ENCODE data around the gene SPCS1.

- TF ChIP-seq POLR2AphosphoS5 (IDR thresholded peaks at IDR 0.05) (no peak), POLR2A (IDR thresholded peaks at IDR 0.05) (no peak)
- TF ChIP-seq, protein P1, sequence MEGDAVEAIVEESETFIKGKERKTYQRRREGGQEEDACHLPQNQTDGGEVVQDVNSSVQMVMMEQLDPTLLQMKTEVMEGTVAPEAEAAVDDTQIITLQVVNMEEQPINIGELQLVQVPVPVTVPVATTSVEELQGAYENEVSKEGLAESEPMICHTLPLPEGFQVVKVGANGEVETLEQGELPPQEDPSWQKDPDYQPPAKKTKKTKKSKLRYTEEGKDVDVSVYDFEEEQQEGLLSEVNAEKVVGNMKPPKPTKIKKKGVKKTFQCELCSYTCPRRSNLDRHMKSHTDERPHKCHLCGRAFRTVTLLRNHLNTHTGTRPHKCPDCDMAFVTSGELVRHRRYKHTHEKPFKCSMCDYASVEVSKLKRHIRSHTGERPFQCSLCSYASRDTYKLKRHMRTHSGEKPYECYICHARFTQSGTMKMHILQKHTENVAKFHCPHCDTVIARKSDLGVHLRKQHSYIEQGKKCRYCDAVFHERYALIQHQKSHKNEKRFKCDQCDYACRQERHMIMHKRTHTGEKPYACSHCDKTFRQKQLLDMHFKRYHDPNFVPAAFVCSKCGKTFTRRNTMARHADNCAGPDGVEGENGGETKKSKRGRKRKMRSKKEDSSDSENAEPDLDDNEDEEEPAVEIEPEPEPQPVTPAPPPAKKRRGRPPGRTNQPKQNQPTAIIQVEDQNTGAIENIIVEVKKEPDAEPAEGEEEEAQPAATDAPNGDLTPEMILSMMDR (IDR thresholded peaks at IDR 0.05): no peak
Observed at GRCh38 chr3:52697632-52697965, 8.3 kb upstream of the SPCS1 start.
